ENCODE data around the gene TMEM131. TPM values are rescaled to one million over a fixed set of nuclear protein-coding genes. Genes with fewer than 3 reads are reported as not detected.

Gene TMEM131
- total RNA-seq, 2 donors from 2014 or later, result 20.7 to 21.8 TPM

- H3K9me3 ChIP-seq, result no peaks in the 10 kb centered on the region
- peaks cover 0 to 18% of the 10 kb centered on the region in 2 donors for H3K4me1 ChIP-seq
- peaks cover 19% of the 10 kb centered on the region for H3K36me3 ChIP-seq
- no peak overlapping the region for H3K4me3 ChIP-seq
- DNase-seq (ENCODE audit: low spot score), result no peak
- TF ChIP-seq, protein P1, sequence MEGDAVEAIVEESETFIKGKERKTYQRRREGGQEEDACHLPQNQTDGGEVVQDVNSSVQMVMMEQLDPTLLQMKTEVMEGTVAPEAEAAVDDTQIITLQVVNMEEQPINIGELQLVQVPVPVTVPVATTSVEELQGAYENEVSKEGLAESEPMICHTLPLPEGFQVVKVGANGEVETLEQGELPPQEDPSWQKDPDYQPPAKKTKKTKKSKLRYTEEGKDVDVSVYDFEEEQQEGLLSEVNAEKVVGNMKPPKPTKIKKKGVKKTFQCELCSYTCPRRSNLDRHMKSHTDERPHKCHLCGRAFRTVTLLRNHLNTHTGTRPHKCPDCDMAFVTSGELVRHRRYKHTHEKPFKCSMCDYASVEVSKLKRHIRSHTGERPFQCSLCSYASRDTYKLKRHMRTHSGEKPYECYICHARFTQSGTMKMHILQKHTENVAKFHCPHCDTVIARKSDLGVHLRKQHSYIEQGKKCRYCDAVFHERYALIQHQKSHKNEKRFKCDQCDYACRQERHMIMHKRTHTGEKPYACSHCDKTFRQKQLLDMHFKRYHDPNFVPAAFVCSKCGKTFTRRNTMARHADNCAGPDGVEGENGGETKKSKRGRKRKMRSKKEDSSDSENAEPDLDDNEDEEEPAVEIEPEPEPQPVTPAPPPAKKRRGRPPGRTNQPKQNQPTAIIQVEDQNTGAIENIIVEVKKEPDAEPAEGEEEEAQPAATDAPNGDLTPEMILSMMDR (IDR thresholded peaks at IDR 0.05), result peak in 1 of 2 donors; percentile 58
- H3K27me3 ChIP-seq, result no peaks in the 10 kb centered on the region
- no peak overlapping the region for H3K27ac ChIP-seq
Measured at GRCh38 chr2:97774425-97774824, 221.3 kb downstream of the TMEM131 start.

DNA sequence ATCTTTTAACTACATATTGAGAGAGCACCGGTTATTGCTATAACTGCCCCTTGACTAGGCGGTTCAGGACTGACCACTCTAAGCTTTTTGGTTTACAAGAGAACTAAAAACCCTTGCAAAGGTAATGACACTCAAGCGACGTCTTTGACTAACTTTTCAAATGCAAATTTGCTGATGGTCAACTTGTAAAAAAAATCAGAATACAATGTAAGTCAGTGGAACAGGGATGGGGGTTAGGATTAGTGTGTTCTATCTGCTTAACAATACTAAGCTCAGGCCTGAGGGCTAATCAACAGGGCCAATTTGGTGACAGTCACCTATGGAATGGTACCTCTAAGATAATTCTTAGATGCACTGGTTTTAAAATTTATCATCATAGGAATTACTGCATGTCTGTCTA, 225.3 kb downstream of the TMEM131 start:
- Histone ChIP-seq H3K27ac (no peak overlapping the region), H3K4me3 (no peak overlapping the region), H3K27me3 (no peaks in the 10 kb centered on the region), H3K4me1 (peaks cover 0 to 52% of the 10 kb centered on the region in 2 donors), H3K36me3 (peaks cover 14% of the 10 kb centered on the region), H3K9me3 (no peaks in the 10 kb centered on the region)
- TF ChIP-seq, protein P1 (IDR thresholded peaks at IDR 0.05), result no peak
- no peak for DNase-seq (ENCODE audit: low spot score)

DNA sequence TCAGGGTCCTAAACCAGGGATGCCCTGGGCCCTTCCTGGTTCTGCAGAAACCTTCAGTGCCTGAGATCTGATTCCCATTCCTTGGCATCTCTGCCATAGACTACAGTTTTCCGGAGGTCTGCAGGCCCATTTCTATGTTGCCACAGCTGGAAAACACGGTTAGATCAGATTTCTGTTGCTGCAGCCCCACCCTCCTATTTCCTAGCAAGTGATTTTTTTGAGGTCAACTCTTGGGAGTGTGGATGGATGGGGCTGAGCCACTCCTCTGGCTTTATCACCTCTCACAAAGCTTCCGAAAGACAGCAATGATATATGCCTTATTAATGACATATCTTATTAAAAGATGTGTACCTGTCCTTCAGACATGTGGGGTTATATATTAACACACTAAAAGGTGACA, 226.0 kb downstream of the TMEM131 start:
- Histone ChIP-seq H3K9me3 (no peaks in the 10 kb centered on the region), H3K36me3 (peaks cover 13% of the 10 kb centered on the region), H3K27ac (peak overlapping the region in 1 of 2 donors; percentile 66), H3K4me3 (no peak overlapping the region), H3K4me1 (peaks cover 0 to 47% of the 10 kb centered on the region in 2 donors), H3K27me3 (no peaks in the 10 kb centered on the region)
- TF ChIP-seq, protein P1 (IDR thresholded peaks at IDR 0.05), result no peak
- DNase-seq (ENCODE audit: low spot score), result no peak

DNA sequence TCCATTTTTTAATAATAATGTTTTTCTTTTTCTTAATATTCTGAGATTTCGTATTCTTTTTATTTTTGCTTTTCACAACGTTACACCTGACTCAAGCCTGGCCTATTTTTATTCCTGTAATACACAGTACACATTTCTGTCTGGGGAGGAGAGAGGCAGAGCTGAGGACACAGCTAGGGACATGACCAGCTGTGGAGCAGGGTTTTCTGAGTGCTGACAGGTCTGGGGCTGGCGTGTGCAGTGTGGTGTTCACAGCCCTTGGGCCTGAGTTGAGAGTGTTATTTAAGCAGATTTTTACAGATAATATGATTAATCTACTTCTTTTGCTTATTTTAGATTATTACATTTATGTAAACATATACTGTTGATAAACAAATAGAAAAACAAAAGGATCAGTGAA, 226.4 kb downstream of the TMEM131 start:
- Histone ChIP-seq H3K27me3 (no peaks in the 10 kb centered on the region), H3K4me1 (peaks cover 0 to 45% of the 10 kb centered on the region in 2 donors), H3K27ac (peak overlapping the region; percentile 41 to 66), H3K9me3 (no peaks in the 10 kb centered on the region), H3K36me3 (peaks cover 13% of the 10 kb centered on the region), H3K4me3 (no peak overlapping the region)
- TF ChIP-seq, protein P1 (IDR thresholded peaks at IDR 0.05), result no peak
- no peak for DNase-seq (ENCODE audit: low spot score)

GRCh38 chr2:97766567-97766966, 229.2 kb downstream of the TMEM131 start:
- Histone ChIP-seq H3K27ac (no peak overlapping the region), H3K4me3 (no peak overlapping the region), H3K9me3 (no peaks in the 10 kb centered on the region), H3K27me3 (no peaks in the 10 kb centered on the region), H3K36me3 (peaks cover 21% of the 10 kb centered on the region), H3K4me1 (peaks cover 0 to 45% of the 10 kb centered on the region in 2 donors)
- DNase-seq (ENCODE audit: low spot score), result no peak
- TF ChIP-seq, protein P1 (IDR thresholded peaks at IDR 0.05), result no peak

- Histone ChIP-seq H3K9me3 (no peaks in the 10 kb centered on the region), H3K4me3 (no peak overlapping the region), H3K27ac (no peak overlapping the region), H3K27me3 (no peaks in the 10 kb centered on the region), H3K36me3 (peaks cover 25% of the 10 kb centered on the region), H3K4me1 (peaks cover 0 to 45% of the 10 kb centered on the region in 2 donors)
- TF ChIP-seq, protein P1 (IDR thresholded peaks at IDR 0.05), result no peak
- no peak for DNase-seq (ENCODE audit: low spot score)
Measured at GRCh38 chr2:97765933-97766332, 229.8 kb downstream of the TMEM131 start.
